Tibial artery (tissue), 4 donors: Measurements from ENCODE around the gene ADRA2A.

ENCODE experiments used
- DNase-seq, 2 donors: peaks; one replicate each; pipeline ENCODE4 v3.0.0-alpha.2; 2019
- H3K27ac ChIP-seq, 2 donors: fragments of 200-600 bp; sonication (generic) in 1 of 2; 1 replicate in 1 of 2; 2 replicates in 1 of 2; pipeline ENCODE4 v1.5.1; 2018 to 2019; ENCODE audit warnings: mild to moderate bottlenecking in 1 of 2
- H3K27me3 ChIP-seq, 2 donors: fragments of 200-600 bp; sonication (generic) in 1 of 2; one replicate each; pipeline versions ENCODE4 v1.5.1 to v1.6.0; 2016 to 2019
- H3K36me3 ChIP-seq, 3 donors: fragments of 200-600 bp; sonication (generic) in 2 of 3; one replicate each; pipeline ENCODE4 v1.5.1; 2016 to 2019; ENCODE audit warnings: mild to moderate bottlenecking in 2 of 3
- H3K4me1 ChIP-seq, 4 donors: fragments of 200-600 bp; sonication (generic) in 2 of 4; 1 replicate in 3 of 4; 2 replicates in 1 of 4; pipeline ENCODE4 v1.5.1; 2016 to 2019
- H3K4me3 ChIP-seq, 2 donors: fragments of 200-600 bp; sonication (generic) in 1 of 2; 1 replicate in 1 of 2; 2 replicates in 1 of 2; pipeline ENCODE4 v1.5.1; 2018 to 2019; ENCODE audit warnings: mild to moderate bottlenecking in 2 of 2
- H3K9me3 ChIP-seq, 3 donors: fragments of 200-600 bp; sonication (generic) in 1 of 3; one replicate each; pipeline ENCODE4 v1.5.1; 2016 to 2019
- intact Hi-C: fragments of 100-400 bp; cut with DNase I; formaldehyde crosslinking; loops from one replicate; pipeline ENCODE4 v1.15.0; 2023; ENCODE audit warnings: low total_unique reads
- TF ChIP-seq, protein P1 (sequence below), 2 experiments: fragments of 200-600 bp in 1 of 2; fragments of 450-650 bp in 1 of 2; IDR thresholded peaks; one replicate each; pipeline ENCODE4 v1.5.1; 2017 to 2019; ENCODE audit warnings: antibody characterized with exemption in 2 of 2, mild to moderate bottlenecking in 1 of 2, moderate library complexity in 1 of 2

The ADRA2A gene

DNA sequence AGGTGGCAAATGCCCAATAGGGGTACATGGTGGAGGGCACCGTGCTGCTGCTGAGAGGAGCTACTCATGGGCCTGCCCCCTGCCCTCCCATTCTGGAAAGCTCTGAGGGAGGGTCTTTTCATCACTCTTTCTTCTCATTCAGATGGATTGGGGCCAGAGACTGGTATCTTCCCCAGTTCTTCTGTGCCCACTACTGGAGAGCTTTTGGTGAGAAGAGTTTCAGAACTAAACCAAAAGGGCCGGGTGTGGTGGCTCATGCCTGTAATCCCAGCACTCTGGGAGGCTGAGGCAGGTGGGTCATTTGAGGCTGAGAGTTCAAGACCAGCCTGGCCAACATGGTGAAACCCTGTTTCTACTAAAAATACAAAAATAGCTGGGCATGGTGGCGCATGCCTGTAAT, 12.5 kb downstream of the ADRA2A start:
- H3K36me3 ChIP-seq, result no peaks in the 10 kb centered on the region
- intact Hi-C loops, result no loop called here
- H3K27ac ChIP-seq, result no peak overlapping the region
- H3K4me1 ChIP-seq, result no peaks in the 10 kb centered on the region
- no peak overlapping the region for H3K4me3 ChIP-seq
- DNase-seq, result no peak
- no peaks in the 10 kb centered on the region for H3K9me3 ChIP-seq
- peaks cover 0 to 3% of the 10 kb centered on the region in 2 donors for H3K27me3 ChIP-seq
- TF ChIP-seq, protein P1, sequence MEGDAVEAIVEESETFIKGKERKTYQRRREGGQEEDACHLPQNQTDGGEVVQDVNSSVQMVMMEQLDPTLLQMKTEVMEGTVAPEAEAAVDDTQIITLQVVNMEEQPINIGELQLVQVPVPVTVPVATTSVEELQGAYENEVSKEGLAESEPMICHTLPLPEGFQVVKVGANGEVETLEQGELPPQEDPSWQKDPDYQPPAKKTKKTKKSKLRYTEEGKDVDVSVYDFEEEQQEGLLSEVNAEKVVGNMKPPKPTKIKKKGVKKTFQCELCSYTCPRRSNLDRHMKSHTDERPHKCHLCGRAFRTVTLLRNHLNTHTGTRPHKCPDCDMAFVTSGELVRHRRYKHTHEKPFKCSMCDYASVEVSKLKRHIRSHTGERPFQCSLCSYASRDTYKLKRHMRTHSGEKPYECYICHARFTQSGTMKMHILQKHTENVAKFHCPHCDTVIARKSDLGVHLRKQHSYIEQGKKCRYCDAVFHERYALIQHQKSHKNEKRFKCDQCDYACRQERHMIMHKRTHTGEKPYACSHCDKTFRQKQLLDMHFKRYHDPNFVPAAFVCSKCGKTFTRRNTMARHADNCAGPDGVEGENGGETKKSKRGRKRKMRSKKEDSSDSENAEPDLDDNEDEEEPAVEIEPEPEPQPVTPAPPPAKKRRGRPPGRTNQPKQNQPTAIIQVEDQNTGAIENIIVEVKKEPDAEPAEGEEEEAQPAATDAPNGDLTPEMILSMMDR (IDR thresholded peaks at IDR 0.05), result no peak

DNA sequence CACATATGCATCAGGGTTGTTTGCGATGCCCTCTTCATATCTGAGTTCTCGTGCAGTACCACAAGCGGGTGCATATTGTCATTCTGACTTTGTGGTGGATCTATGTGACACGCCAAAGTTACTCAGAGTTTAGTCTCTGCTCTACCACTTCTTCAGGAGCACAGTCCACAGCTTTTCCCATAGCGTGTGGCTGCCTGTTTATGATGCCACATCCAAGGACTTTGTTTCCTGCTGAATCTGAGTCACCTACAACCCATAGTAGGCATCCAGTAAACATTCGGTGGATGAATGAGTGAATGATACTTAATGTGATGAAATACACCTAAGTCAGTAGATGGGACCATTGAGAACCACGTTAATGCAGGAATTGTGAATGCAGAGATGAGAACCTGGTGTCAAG, 15.0 kb downstream of the ADRA2A start:
- H3K27me3 ChIP-seq, result peaks cover 0 to 3% of the 10 kb centered on the region in 2 donors
- no peaks in the 10 kb centered on the region for H3K36me3 ChIP-seq
- H3K4me1 ChIP-seq, result no peaks in the 10 kb centered on the region
- intact Hi-C loops, result no loop called here
- H3K9me3 ChIP-seq, result no peaks in the 10 kb centered on the region
- H3K27ac ChIP-seq, result no peak overlapping the region
- H3K4me3 ChIP-seq, result no peak overlapping the region
- TF ChIP-seq, protein P1 (IDR thresholded peaks at IDR 0.05), result no peak
- DNase-seq, result no peak

DNA sequence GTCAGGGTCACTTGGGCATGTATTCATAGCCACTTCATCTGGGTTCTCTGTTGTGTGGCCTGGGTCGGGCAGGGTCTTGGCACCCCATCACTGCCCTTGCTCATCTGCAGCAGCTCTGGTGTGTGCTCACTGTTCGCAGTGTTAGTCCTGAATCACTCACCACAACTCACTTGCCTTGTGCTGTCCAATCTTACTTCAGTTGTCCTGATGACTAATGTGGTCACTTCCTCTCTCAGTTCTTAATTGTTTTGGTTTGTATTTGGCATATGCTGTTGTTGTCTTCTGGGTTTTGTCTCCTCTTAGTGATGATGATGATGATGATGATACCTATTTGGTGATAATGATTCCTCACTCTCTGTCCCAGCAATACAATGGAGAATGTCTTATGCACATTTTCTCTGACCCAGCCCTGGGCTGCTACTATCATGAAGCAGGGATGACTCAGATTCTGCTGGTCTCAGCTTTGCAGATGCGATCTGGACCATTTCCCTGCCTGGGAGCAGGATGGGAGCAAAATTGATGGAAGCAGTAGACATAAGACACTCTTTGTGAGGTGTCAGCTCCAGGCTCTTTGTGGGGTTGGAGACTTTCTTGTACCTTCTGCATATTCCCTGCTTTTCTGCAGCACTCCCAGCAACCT, 17.0 kb downstream of the ADRA2A start:
- intact Hi-C loops, result no loop called here
- H3K36me3 ChIP-seq, result no peaks in the 10 kb centered on the region

DNA sequence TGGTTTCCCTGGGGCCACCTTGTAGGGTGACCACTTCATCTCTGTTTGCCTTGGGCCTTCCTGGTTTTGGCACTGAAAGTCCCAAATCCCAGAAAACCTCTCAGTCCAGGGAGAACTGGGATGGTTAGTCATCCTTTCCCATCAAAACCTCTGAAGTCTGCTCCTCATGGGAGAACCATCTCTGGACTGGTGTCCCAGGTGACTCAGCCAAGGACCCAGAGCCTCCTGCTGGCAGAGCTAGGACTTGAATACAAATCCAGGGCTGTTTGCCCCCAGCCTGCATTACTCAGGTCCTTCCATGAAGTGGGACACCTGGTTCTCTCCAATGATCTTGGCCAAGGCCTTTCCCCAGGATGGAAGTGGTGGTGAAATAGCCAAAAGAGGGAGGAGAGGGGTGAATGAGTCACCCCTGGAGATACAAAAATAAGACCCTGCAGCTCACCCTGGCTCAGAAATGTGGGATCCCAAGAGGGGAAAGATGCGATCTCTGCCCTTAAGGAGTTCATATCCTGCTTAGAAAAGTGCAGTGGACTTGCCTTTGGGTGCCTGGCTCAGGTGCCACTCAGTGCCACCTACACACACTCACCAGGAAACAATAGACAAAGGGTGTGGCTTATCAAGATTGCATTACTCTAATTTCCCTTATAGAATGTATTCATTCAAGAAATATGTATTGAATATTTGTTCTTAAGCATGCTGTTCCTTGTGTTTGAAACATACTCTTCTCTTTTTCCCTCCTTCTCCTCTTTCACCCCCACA, 22.0 kb downstream of the ADRA2A start:
- no peaks in the 10 kb centered on the region for H3K36me3 ChIP-seq
- intact Hi-C loops, result no loop called here

More for the DNA sequence above, 17.0 kb downstream of the ADRA2A start:
- Histone ChIP-seq H3K4me3 (no peak overlapping the region), H3K9me3 (no peaks in the 10 kb centered on the region), H3K27me3 (peaks cover 0 to 4% of the 10 kb centered on the region in 2 donors), H3K4me1 (no peaks in the 10 kb centered on the region), H3K27ac (no peak overlapping the region)
- DNase-seq, result no peak
- TF ChIP-seq, protein P1 (IDR thresholded peaks at IDR 0.05), result no peak

DNA sequence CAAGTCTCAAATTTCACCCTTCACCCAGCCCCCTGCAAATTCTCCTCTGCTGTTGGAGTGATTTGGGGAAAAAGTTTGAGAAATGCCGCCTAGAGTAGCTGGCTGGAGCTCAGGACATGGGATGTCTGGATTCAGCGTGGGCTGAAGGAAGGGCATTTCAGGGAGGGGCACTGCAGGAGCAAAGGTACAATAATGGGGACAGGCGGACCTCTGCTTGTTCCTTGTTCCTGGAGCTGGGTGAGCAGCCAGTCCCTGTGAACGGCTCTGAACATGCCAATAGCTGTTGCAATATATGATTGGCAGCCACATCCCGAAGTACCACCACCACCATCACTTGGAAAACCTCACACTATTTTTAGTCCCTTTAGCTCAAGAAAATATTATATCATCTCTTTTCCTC, 23.4 kb downstream of the ADRA2A start:
- Histone ChIP-seq H3K4me3 (no peak overlapping the region), H3K9me3 (no peaks in the 10 kb centered on the region), H3K27me3 (peaks cover 0 to 13% of the 10 kb centered on the region in 2 donors), H3K36me3 (no peaks in the 10 kb centered on the region), H3K4me1 (peaks cover 0 to 9% (median 4%) of the 10 kb centered on the region in 4 donors), H3K27ac (no peak overlapping the region)
- intact Hi-C loops, result no loop called here
- DNase-seq, result peak in 1 of 2 donors; percentile 40
- TF ChIP-seq, protein P1 (IDR thresholded peaks at IDR 0.05), result no peak

More for the DNA sequence above, 22.0 kb downstream of the ADRA2A start:
- no peak overlapping the region for H3K4me3 ChIP-seq
- no peaks in the 10 kb centered on the region for H3K9me3 ChIP-seq
- H3K4me1 ChIP-seq, result peaks cover 0 to 9% (median 4%) of the 10 kb centered on the region in 4 donors
- TF ChIP-seq, protein P1 (IDR thresholded peaks at IDR 0.05), result no peak
- H3K27ac ChIP-seq, result no peak overlapping the region
- DNase-seq, result peak in 1 of 2 donors; percentile 48
- H3K27me3 ChIP-seq, result peaks cover 0 to 7% of the 10 kb centered on the region in 2 donors
